Activated CD8-positive, alpha-beta memory T cell treated with anti-CD3 and anti-CD28 coated beads for 36 hours (primary cell): ENCODE measurements around the gene SNCB. TPM values are rescaled to one million over a fixed set of nuclear protein-coding genes. Genes with fewer than 3 reads are reported as not detected.

Experiments used
- CTCF ChIA-PET: fragments of 350-600 bp; sonication (Branson Sonifier 250); formaldehyde crosslinking; loops from one replicate; lab custom pipeline; 2021; ENCODE audit warnings: antibody characterized with exemption; lab: Charles Lee
- POLR2A ChIA-PET: fragments of 350-600 bp; sonication (Branson Sonifier 250); formaldehyde crosslinking; loops from one replicate; lab custom pipeline; 2021; ENCODE audit warnings: antibody characterized with exemption; lab: Charles Lee
- total RNA-seq, 2 experiments: library from RNA; stranded (reverse); gene quantifications; one replicate each; pipeline ENCODE4 v1.2.3, GENCODE V29; 2021

SNCB gene
- total RNA-seq, 2 experiments from 2014 or later: not detected

DNA sequence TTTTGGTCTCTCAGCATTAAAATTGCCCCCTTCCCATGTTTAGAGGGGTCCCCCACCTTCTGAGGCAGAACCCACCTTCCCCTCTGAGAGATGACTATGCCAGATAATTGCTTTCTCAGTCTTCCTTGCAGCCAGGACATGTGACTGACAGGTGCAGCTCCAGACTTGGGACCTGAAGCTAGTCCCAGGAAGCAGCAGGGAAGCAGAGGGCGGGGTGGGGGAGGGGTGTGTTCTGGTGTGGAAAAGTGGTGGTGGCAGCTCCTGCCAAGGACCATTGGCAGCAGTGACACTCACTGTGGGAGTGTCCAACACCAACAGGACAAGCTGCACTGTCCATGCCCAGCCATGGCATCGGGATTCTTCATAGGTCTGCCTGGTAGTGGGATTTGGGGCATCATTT lies 2.4 kb upstream of the SNCB start:
- ChIA-PET POLR2A (interaction anchor here (0.6 kb wide), 1 partner anchor 14 kb away, joined by 6 read pairs; the partner anchor contains the start of gene TSPAN17), CTCF (interaction anchor here (0.8 kb wide), 1 partner anchor 59 kb away, joined by 3 read pairs; no protein-coding TSS in a partner anchor)

GRCh38 chr5:176631383-176632200 lies 1.3 kb upstream of the SNCB start:
- CTCF ChIA-PET: interaction anchor here (0.6 to 1.0 kb wide), 4 partner anchors 126 to 834 kb away, joined by 3 read pairs; no protein-coding TSS in a partner anchor
- POLR2A ChIA-PET: no interaction called here

- POLR2A ChIA-PET: interaction anchor here (1.5 kb wide), 1 partner anchor 16 kb away, joined by 5 read pairs; the partner anchor contains the start of gene TSPAN17
- CTCF ChIA-PET: interaction anchor here (1.0 to 1.5 kb wide), 5 partner anchors 9 to 214 kb away, joined by 3 to 5 read pairs (median 4); no protein-coding TSS in a partner anchor
Observed at GRCh38 chr5:176630681-176631222, 418 bp upstream of the SNCB start.

- ChIA-PET CTCF (interaction anchor here (1.1 to 1.5 kb wide), 5 partner anchors 8 to 29 kb away, joined by 3 to 5 read pairs (median 4); no protein-coding TSS in a partner anchor), POLR2A (interaction anchor here (1.5 kb wide), 1 partner anchor 17 kb away, joined by 5 read pairs; the partner anchor contains the start of gene TSPAN17)
Observed at GRCh38 chr5:176629317-176629852, 949 bp downstream of the SNCB start.

DNA sequence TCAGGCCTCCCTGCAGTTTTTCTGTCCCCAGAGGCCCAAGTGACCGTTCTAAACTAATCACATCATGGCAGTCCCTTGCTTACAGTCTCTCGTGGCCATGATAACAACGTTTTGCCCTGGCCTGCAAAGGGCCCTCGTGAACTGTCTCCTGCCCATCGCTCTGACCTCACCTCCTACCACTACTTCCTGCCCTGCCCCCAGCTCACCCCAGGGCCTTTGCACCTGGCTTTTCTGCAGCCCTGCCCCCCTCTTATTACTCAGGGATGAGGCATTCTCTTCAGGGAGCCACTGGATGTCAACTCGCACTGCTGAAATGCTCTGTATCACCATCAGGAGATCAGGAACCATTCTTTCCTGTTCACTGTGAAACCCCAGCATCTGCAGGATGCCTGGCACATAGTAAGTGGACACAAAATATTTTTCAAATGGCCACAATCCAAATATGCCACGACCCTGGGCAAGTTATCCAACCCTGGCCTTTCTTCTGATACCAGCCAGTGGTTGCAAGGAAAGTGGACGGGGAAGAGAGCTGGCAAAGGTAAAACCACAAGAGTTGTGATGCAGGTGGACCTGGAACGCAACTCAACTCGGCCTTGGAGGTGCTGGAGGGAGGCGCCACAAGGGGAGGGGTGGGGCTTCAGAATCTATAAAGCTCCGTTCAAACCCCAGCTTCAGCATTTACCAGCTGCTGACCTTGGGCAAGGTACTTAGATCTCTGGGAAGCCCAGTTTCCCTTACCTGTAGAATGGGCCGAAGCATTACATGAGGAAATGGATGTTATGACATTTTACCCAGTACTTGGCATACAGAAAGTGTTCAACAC lies 1.7 kb downstream of the SNCB start:
- POLR2A ChIA-PET: no interaction called here

DNA sequence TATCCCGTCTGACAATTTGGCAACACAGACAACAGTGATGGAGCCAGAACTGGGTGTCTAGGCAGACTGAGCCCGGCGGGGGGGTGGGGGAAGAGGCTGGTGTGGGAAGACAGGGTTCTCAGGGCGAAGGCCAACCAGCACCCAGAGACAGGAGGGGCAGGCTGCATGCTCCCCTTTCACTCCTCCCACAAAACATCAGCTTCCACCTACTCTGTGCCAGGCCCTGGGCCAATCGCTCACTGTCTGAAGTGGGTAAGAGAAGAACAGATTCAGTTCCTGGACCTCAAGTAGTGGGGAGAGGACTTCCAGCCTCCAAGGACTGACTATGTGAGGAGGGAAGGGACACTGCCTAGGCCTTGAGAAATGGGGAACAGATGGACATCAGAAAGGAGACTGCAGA lies 2.8 kb downstream of the SNCB start:
- ChIA-PET POLR2A (no interaction called here), CTCF (no interaction called here)

More for the DNA sequence above, 1.7 kb downstream of the SNCB start:
- CTCF ChIA-PET: interaction anchor here (1.1 kb wide), 1 partner anchor 11 kb away, joined by 3 read pairs; no protein-coding TSS in a partner anchor

GRCh38 chr5:176626876-176627236 lies 3.5 kb downstream of the SNCB start:
- ChIA-PET CTCF (no interaction called here), POLR2A (no interaction called here)

- POLR2A ChIA-PET: no interaction called here
- CTCF ChIA-PET: no interaction called here
Observed at GRCh38 chr5:176625966-176626875, 4.1 kb downstream of the SNCB start.

DNA sequence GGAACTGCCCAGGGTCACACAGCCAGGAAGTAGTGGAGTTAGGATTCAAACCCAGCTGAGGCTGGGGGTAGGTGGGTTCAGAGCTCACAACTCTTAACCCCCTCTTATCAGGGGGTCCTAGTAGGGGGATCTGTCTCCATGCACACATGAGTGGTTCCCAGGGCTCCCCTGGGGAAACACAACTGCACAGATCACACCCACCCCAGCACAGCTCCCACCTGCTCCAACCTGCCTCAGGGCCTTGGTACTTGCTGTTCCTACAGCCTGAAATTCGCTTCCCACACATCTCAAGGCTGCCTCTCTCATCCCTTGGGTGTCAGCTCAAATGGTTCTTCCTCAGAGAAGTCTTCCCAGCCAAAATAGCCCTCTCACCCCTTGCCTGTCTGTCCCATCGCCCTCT lies 4.8 kb downstream of the SNCB start:
- ChIA-PET POLR2A (no interaction called here), CTCF (no interaction called here)

- ChIA-PET CTCF (no interaction called here), POLR2A (no interaction called here)
Observed at GRCh38 chr5:176624938-176625337, 5.4 kb downstream of the SNCB start.

DNA sequence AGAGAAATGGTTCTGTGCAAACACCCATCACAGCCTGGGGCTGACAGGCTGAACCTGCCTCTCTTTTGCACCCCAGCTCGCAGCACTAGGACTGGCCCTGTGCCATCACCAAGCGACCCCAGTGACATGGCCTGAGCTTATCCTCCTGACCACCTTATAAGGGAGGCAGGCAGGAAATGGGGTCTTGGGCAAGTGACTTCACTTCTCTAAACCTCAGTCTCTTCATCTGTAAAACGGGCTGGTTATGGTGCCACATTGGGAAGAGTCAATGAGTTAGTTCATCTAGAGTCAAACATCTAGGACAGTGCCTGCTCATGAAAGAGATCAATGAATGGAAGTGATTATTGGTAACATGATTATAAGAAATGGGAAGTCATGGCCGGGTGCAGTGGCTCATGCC lies 6.2 kb downstream of the SNCB start:
- POLR2A ChIA-PET: no interaction called here

GRCh38 chr5:176621661-176622079 lies 8.7 kb downstream of the SNCB start:
- CTCF ChIA-PET: interaction anchor here (1.0 to 1.2 kb wide), 2 partner anchors 8 to 20 kb away, joined by 4 to 5 read pairs; partner anchors contain the start of genes EIF4E1B and SNCB

More for the DNA sequence above, 6.2 kb downstream of the SNCB start:
- CTCF ChIA-PET: no interaction called here

GRCh38 chr5:176620333-176620981 lies 9.9 kb downstream of the SNCB start:
- ChIA-PET POLR2A (no interaction called here), CTCF (interaction anchor here (0.6 kb wide), 1 partner anchor 142 kb away, joined by 3 read pairs; no protein-coding TSS in a partner anchor)

More at GRCh38 chr5:176621661-176622079, 8.7 kb downstream of the SNCB start:
- POLR2A ChIA-PET: no interaction called here

DNA sequence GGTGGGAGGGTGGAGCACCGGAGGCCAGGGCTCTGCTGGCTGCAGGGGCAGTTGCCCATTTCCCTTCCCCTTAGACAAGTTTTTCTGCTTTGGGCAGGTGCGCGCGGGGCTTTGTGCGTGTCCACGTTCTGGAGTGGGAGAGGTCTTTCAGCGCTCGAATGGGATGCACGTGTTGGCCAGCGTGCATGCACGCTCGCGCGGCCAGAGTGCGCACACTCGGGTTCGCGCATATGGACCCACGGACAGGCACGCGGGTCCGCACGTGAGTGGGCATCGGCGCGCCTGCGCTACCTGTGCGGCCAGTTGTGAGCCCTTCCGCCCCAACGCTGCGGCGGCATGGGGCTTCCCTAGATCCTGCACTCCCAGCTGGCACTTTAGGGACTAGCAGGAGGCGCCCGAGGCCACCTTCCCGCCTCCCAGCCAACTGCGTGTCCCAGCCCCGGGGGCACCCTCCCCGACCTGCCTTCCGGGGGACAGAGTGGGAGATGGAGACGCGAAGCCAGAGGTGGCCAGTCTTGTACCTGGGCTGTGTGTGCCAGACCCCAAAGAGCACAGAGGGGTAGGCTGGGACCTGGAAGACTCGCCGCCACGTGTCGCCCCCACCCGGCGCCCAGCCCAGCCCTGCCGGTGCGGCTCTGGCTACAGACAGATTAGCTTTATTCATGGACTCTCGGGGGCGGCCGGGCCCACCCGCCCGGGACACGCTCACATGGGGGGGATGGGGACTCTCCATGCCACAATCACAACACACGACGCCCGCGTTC lies 10.6 kb downstream of the SNCB start:
- POLR2A ChIA-PET: no interaction called here
- CTCF ChIA-PET: no interaction called here

DNA sequence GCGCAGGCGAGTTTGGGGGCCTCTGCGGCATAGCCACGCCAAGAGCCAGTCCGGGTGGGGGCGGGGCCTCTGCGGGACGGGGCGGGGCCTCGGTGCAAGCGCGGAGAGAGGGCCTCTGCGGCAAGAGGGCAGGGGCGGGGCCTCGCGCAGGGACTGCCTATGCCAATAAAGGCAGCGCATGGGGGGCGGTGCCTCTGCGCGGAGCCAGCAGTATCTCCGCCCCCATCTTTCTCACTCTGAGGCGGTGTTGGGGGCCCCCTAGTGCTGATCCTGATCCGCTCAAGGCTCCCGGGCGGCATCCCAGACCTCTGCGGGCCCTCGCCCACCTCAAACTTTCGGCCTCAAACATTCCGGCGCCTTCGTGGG lies 11.1 kb downstream of the SNCB start:
- CTCF ChIA-PET: interaction anchor here (0.7 to 0.8 kb wide), 3 partner anchors 12 to 35 kb away, joined by 3 to 4 read pairs (median 3); no protein-coding TSS in a partner anchor

DNA sequence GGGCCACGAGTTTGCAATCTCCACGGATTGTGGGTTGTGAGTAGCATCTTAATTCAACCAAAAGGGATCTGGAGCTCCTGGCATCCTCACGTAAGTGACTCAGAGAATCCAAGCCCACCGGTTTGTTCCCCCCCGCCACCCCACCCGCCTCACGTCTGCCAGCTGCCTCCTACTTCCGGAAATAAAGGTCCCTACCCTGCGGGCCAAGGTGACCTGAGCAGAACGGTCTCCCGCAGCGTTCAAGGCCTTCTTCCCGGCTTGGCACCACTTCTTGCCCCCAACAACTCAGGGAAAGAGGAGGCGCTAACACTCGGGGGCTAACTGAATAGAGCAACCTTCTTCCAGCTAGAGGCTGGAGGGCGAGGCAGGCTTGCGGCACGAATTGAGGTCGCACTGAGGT lies 11.6 kb downstream of the SNCB start:
- ChIA-PET POLR2A (no interaction called here), CTCF (interaction anchor here (0.7 to 0.8 kb wide), 3 partner anchors 11 to 35 kb away, joined by 3 to 4 read pairs (median 3); no protein-coding TSS in a partner anchor)

More for the DNA sequence above, 11.1 kb downstream of the SNCB start:
- POLR2A ChIA-PET: no interaction called here
